GM12801 (cell line): Measurements from ENCODE around the gene DERL3.

ENCODE experiments used
- CTCF ChIP-seq: IDR thresholded peaks from one replicate; pipeline ENCODE4 v1.5.1; 2011; ENCODE audit warnings: control low read depth; ENCODE audit not compliant: insufficient read length; ENCODE audit errors: extremely low read depth

The DERL3 gene

GRCh38 chr22:23844739-23845202, 6.0 kb upstream of the DERL3 start:
- no peak for TF ChIP-seq CTCF

GRCh38 chr22:23842599-23842998, 3.8 kb upstream of the DERL3 start:
- no peak for TF ChIP-seq CTCF

- no peak for TF ChIP-seq CTCF
Observed at GRCh38 chr22:23841736-23842445, 3.1 kb upstream of the DERL3 start.

GRCh38 chr22:23841292-23841691, 2.5 kb upstream of the DERL3 start:
- TF ChIP-seq CTCF = no peak

- no peak for TF ChIP-seq CTCF
Observed at GRCh38 chr22:23840026-23840425, 1.2 kb upstream of the DERL3 start.

DNA sequence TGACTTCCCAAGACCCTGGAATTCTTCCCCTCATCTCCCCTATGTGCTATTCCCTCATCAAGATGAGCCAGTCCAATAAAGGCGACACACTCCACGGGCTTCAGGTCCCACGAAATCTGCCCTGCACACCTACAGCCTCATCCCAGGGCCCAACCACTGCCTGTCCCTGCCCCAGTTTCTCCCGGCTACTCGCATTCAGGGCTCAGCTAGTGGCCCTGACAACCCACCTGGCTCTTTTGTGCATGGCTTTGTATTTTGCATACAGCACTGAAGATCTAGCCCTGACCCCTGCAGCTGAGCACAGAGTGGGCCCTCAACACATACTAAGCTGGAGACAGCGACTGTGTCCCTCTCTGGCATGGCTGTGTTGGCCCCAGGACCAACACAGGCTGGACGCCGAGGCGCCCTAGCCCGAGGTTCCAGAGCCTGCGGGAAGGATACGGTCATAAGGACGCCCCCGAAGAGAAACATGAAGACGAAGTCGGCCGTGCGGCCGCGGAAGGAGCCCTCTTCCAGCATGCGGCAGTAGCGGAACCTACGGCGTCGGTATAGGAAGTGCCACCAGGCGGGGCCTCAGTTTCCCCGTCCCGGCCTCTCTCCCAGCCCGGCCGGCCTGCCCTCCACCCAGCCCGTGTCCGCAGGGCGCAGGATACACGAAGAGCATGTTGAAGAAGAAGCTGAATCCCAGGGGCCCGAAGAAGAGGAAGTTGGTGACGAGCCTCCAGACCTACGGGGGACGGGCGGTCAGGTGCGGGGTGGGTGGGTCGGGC, 710 bp downstream of the DERL3 start:
- TF ChIP-seq CTCF = no peak

DNA sequence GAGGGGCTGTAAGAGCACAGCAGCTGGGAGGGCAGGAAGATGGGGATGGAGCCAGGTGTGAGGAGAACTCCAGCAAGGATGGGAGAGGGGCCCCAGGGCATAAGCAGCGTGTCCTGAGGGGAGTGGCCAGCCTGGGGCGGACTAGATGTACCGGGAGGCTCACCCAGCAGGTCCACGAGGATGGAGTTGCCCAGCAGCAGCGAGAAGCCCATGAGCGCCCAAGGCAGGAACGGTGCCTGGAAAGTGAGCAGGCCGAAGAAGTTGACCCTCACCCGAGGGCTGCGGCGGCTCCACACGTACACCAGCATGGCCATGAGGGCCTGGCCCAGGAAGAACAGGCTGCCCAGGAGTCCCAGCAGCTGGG, 1.3 kb downstream of the DERL3 start:
- no peak for TF ChIP-seq CTCF
